ENCODE results near the gene CSTPP1. TPM values are rescaled to one million over a fixed set of nuclear protein-coding genes. Genes with fewer than 3 reads are reported as not detected.
A peak's percentile ranks its signal among the peaks of the same experiment; 100 is the strongest.
"Not testable (repeated sequence)": the region's sequence is repeated elsewhere in the genome, so short reads cannot be mapped to it uniquely, and the experiment has no call there.

CSTPP1 gene
- total RNA-seq, 1 donor from 2014 or later = 30.0 TPM

- no peak overlapping the region for H3K27ac Mint-ChIP-seq (ENCODE audit: unreplicated experiment)
- H3K27me3 Mint-ChIP-seq (ENCODE audit: unreplicated experiment) = peaks cover 4% of the 10 kb centered on the region
- no peaks in the 10 kb centered on the region for H3K36me3 Mint-ChIP-seq (ENCODE audit: low read depth, unreplicated experiment)
- peak overlapping the region; percentile 74 for H3K4me3 Mint-ChIP-seq (ENCODE audit: unreplicated experiment)
- DNase-seq (ENCODE audit: low spot score) = peak; percentile 45
- no peaks in the 10 kb centered on the region for H3K9me3 Mint-ChIP-seq (ENCODE audit: unreplicated experiment)
- no peak for TF ChIP-seq CTCF (IDR thresholded peaks at IDR 0.05; ENCODE audit: unreplicated experiment)
- H3K4me1 Mint-ChIP-seq (ENCODE audit: unreplicated experiment) = no peaks in the 10 kb centered on the region
These were observed 250.4 kb downstream of the CSTPP1 start for GRCh38 chr11:47186700-47187695.

GRCh38 chr11:47187723-47188122 lies 251.2 kb downstream of the CSTPP1 start:
- no peak overlapping the region for H3K27ac Mint-ChIP-seq (ENCODE audit: unreplicated experiment)
- no peaks in the 10 kb centered on the region for H3K4me1 Mint-ChIP-seq (ENCODE audit: unreplicated experiment)
- H3K36me3 Mint-ChIP-seq (ENCODE audit: low read depth, unreplicated experiment) = no peaks in the 10 kb centered on the region

GRCh38 chr11:47188259-47188658 lies 251.7 kb downstream of the CSTPP1 start:
- Mint-ChIP-seq H3K27ac (ENCODE audit: unreplicated experiment) (no peak overlapping the region), H3K4me1 (ENCODE audit: unreplicated experiment) (no peaks in the 10 kb centered on the region), H3K9me3 (ENCODE audit: unreplicated experiment) (no peaks in the 10 kb centered on the region), H3K4me3 (ENCODE audit: unreplicated experiment) (no peak overlapping the region), H3K36me3 (ENCODE audit: low read depth, unreplicated experiment) (no peaks in the 10 kb centered on the region), H3K27me3 (ENCODE audit: unreplicated experiment) (peaks cover 4% of the 10 kb centered on the region)
- DNase-seq (ENCODE audit: low spot score) = no peak
- no peak for TF ChIP-seq CTCF (IDR thresholded peaks at IDR 0.05; ENCODE audit: unreplicated experiment)

More at GRCh38 chr11:47187723-47188122, 251.2 kb downstream of the CSTPP1 start:
- H3K4me3 Mint-ChIP-seq (ENCODE audit: unreplicated experiment) = peak overlapping the region; percentile 67
- TF ChIP-seq CTCF (IDR thresholded peaks at IDR 0.05; ENCODE audit: unreplicated experiment) = no peak
- H3K9me3 Mint-ChIP-seq (ENCODE audit: unreplicated experiment) = no peaks in the 10 kb centered on the region
- peaks cover 4% of the 10 kb centered on the region for H3K27me3 Mint-ChIP-seq (ENCODE audit: unreplicated experiment)
- DNase-seq (ENCODE audit: low spot score) = no peak

GRCh38 chr11:47189100-47189834 lies 252.7 kb downstream of the CSTPP1 start:
- Mint-ChIP-seq H3K4me1 (ENCODE audit: unreplicated experiment) (no peaks in the 10 kb centered on the region), H3K27ac (ENCODE audit: unreplicated experiment) (no peak overlapping the region), H3K9me3 (ENCODE audit: unreplicated experiment) (no peaks in the 10 kb centered on the region), H3K4me3 (ENCODE audit: unreplicated experiment) (no peak overlapping the region), H3K27me3 (ENCODE audit: unreplicated experiment) (peaks cover 3% of the 10 kb centered on the region), H3K36me3 (ENCODE audit: low read depth, unreplicated experiment) (no peaks in the 10 kb centered on the region)
- no peak for TF ChIP-seq CTCF (IDR thresholded peaks at IDR 0.05; ENCODE audit: unreplicated experiment)
- no peak for DNase-seq (ENCODE audit: low spot score)

- H3K4me1 Mint-ChIP-seq (ENCODE audit: unreplicated experiment); DNase-seq (ENCODE audit: low spot score); H3K27me3 Mint-ChIP-seq (ENCODE audit: unreplicated experiment); H3K9me3 Mint-ChIP-seq (ENCODE audit: unreplicated experiment); H3K27ac Mint-ChIP-seq (ENCODE audit: unreplicated experiment); H3K4me3 Mint-ChIP-seq (ENCODE audit: unreplicated experiment); H3K36me3 Mint-ChIP-seq (ENCODE audit: low read depth, unreplicated experiment): not testable (repeated sequence)
These were observed 254.6 kb downstream of the CSTPP1 start for GRCh38 chr11:47191137-47191536.

Measured in endothelial cell (in vitro differentiated cells).